GM18526 (cell line): ENCODE data around the gene REPIN1.
A peak's percentile ranks its signal among the peaks of the same experiment; 100 is the strongest.

Experiments
- POLR2A ChIP-seq: IDR thresholded peaks from 3 replicates; pipeline ENCODE4 v1.6.1; 2011; ENCODE audit not compliant: insufficient read length; ENCODE audit errors: extremely low read depth

REPIN1 gene

DNA sequence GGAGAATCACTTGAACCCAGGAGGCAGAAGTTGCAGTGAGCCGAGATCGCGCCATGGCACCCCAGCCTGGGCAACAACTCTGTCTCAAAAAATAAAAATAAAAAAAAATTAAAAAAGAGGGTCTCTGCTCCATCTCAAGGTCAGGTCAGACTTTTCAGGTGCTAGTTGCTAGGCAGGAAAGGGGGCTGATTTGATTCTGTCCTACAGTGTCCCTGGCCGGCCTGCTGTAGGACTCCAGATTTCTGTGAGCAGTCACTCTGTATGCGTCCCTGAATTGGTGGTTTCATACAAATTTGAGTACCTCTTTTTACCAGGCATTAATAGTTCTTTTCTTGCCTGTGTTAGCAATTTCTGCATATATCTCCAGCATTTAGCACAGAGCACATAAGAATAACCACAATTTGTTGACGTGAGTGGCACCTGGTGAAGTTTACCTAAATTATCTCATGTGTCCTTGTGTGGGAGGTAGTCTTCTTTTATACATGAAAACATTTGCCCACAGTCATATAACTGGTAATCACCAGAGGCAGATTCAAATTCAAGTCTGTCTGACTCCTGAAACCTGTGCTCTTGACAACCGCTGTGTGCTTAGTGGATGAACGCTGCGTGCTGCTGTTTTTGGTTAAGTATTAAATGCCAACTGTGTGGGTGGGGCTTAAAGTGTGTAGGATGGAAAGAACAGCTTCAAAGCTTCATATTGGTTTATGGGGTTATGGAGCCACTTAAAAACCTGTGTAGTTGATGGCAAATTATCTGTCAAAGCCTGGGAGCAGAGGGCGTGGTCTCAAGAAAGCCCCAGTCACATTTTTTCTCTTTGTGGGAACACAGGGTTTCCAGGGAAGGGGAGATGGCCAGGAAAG, 7.3 kb downstream of the REPIN1 start:
- peak; percentile 37 for TF ChIP-seq POLR2A

DNA sequence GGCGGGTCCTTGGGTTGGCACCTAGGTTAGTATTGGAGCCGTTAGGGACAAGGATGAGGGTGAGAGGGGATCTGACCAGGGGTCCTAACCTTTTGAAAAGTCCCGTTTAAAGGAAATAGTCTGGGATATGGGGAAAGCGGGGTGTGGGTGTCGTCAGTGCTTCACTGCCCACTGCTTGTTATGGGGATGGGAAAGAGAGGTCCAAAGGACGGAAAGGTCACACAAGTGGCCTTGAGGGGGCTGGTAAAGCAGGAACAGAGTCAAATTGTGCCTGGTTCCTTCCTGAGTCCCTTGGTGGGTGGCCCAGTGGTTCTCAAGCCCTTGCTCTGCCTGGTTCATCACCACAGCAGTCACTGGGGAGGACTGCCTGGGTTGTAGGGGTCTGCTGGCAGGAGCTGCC, 7.9 kb downstream of the REPIN1 start:
- TF ChIP-seq POLR2A, result no peak

DNA sequence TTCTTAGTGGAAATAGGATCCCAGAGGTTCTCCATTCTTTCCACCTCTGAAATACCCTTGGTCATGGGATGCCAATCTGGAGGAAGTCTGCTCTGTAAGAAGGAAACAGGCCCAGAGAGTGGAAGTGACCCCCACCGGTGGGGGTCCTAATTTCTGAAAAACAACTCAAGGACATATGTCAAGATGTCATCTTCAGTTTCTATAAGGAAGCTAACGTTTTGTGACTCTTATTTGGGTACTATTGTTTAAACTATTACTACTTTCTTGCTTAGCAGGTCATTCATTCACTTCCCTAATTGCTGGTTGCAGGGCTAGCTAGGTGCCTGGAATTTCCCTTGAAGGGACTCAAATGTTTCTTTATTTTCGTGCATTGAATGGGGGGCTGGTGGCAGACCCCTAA, 8.6 kb downstream of the REPIN1 start:
- peak; percentile 38 for TF ChIP-seq POLR2A

DNA sequence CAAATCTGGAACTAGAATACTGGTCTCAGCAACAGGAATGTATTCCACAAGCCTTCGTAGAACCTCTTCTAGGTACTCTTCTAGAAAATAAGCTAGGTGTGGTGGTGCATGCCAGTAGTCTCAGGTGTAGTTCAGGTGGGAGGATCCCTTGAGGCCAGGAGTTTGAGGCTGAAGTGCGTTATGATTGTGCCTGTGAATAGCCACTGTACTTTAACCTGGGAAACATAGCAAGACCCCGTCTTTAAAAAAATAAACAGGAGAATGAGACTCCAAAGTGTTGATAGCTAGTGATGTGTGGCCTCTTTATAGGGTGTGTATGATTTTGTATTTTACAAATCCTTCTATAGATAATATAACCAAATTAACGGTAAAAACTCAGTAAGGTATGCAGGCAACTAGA, 9.0 kb downstream of the REPIN1 start:
- TF ChIP-seq POLR2A, result no peak

DNA sequence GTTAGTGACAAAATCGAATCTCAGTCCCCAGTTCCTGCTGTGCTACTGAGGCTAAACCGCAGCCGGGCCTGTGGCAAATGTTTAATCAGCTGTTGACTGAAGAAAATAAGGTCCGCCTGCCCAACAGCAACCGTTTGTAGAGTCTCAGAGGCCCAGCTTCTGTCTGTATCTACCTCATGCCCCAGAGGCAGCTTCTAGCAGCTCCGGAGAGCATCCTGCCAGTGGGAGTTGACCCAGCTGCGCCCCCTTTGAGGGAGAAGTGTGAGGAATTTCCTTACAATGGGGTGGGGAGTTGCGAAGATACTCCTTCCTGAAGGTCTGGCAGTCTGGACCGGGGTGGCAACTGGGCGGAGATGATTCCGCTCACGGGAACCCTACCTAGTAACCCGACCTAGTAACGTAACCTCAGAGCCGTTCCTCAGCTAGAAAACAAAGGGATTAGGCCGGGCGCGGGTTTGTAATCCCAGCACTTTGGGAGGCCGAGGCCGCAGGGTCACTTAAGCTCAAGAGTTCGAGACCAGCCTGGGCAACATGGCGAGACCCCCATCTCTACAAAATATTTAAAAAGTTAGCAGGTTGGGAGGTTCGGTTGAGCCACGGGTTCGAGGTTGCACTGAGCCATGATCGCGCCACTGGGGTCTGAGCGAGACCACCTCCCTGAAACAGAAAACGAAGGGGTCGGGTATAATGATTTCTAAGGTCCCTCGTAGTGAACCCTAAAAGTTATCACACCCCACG, 9.7 kb downstream of the REPIN1 start:
- TF ChIP-seq POLR2A, result peak; percentile 85

DNA sequence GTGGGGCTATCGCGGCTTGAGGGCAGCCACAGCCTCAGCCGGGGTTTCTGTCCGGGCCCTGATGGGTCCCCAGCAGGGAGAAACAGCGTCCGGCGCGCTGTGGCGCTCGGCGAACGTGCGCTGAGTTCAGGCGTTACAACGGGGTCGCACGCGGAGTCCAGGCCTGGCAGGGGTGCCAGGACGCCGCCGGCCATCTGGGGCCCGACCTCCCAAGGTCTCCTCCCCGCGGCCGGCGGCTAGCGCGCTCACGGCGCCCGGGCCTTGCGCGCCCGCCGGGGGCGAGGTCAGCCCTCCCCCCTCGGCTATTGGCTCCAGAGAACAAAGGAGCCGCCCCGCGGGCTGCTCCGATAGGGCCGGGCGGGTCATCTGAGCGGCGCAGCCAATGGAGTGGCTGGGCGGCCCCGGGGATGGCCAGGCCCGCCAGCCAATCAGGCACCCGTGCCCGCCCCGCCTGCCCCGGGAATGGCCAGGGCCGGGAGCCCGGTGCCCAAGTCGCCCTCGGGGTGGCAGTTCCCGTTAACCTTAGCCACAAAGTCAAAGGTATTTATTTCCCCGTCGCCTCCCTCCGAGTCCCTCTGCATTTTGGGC, 10.3 kb downstream of the REPIN1 start, which contains the start of gene ZNF775:
Gene ZNF775, plus strand, starts transcription at position 478 of the 588 bp plus-strand sequence. CDS start 9,141 bp downstream, outside the sequence.
- peak; percentile 93 for TF ChIP-seq POLR2A

DNA sequence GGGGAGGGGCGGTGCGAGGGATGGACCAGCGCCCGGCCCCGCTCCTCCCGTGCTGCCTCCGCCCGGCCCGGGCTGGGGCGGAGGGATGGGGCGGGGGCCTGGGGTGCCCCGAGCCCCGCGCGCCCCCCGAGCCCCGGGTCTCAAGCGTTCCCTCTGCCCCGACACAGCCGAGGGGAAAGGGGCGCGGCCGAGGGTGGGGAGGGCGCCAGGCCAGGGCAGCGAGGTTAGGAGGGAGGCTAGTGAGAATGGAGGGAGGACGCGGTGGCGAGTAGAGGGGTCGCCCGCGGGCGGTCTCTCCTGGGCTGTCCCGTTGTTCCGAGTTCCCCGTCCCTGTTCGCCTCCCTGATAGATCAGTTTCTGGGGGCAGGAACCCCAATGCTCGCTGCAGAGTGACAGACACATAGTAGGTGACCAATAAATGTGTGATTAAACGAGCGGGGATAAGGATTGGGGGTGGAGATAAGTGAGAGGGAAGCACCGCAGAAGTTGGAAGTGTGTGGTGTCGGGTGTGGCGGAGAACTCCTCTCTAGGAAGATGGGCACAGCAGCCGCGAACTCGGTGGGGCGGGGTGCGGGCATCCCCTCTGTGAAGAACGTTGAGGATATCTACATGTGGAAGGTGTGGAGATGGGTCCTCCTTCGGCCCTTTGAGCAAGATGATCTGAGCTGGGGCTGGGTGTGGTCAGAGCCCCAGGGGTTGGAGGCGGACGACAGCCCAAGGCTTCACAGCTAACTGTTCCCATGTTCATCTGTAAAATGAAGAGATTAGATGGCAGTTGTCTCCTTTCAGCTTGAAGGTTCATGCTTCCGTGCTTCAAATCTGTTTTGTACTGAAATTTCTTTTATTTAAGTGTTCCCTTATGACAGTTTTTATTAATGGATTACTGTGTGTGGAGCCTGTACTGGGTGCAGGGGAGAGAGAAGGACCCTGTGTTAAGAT, 11.1 kb downstream of the REPIN1 start:
- TF ChIP-seq POLR2A, result peak; percentile 58

DNA sequence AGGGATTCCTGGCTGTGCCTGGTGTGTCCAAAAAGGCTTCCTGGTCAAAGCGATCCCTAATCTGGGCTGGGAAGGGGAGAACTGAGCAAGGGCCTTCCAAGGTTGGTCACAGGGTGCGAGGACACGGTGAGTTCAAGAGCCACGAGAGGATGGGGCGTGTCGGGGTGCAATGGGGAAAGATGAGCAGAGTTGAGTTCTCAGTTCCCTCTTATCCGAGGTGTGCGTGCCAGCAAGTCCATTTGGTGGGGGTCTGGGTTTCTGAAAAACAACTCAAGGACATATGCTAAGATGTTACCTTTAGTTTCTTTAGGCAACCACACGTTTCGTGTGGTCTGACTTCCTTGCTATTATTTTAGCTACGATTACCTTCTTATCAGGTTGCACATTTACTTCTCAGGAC, 11.8 kb downstream of the REPIN1 start:
- peak; percentile 32 for TF ChIP-seq POLR2A

DNA sequence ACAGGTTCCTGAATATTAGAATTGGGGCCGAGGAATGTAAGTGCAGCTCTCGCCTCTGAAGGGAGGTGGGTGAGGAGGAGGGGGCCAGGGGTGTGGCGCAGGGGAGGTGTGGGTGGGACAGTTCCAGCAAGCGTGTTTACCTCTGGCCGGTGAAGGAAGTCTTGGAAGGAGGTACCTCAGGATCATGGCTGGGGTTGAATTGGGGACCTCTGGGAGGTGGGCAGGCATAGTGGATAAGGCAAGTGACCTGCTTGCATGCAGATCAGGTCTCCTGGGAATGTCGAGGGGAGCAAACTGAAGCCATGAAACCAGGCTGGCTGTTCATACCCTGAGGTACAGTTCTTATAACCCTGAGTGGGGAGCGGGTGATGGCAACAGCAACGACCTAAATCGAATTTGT, 12.5 kb downstream of the REPIN1 start:
- TF ChIP-seq POLR2A, result no peak

DNA sequence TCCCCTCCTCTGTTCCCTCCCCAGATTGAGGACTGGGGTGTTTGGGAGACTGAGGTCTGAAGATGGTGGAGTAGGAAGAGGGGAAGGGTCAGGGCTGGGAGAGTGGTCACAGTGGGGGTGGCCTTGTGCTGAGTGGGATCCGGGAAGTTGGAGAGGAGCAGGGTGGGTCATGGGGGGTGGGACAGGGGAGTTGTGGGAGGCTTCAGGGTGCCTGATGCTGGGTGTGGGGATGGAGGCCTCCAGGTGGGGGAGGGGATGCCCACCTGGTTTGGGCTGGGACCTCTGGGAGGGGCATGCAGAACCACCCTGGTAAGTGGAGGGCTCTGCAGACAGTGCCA, 13.1 kb downstream of the REPIN1 start:
- no peak for TF ChIP-seq POLR2A

DNA sequence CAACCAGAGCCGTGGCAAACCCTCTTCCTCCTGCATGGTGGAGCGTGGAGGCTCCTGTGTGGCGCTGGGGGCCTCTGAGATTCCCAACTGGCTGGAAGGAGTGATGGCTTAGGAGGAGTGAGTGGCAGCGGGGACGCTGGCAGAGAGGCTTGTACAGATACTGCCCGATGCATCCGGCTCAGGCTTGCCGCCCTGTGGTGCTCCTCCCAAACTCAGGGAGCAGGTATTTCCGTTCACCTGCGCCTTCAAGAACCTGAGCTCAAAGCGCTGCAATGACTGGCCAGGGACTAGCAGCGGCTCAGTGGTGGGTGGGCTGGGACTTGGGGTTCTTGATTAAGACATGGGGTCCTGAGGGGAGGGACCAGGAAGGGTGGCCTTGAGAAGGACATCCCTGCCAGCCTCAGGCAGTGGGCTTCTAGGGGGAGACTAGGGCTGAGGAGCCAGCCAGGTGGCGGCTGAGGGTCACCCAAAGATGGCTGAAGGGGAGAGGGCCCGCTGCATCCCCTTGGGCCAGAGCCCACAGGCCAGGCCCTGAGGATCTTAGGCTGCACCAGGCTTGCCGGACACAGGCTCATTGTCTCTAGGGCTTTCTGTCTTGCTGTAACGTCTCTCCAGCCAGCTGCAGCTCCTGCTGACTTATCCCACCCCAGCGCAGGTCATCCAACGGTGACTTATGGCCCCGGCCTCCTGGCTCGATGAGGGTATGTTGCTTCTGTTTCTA, 13.7 kb downstream of the REPIN1 start:
- no peak for TF ChIP-seq POLR2A

DNA sequence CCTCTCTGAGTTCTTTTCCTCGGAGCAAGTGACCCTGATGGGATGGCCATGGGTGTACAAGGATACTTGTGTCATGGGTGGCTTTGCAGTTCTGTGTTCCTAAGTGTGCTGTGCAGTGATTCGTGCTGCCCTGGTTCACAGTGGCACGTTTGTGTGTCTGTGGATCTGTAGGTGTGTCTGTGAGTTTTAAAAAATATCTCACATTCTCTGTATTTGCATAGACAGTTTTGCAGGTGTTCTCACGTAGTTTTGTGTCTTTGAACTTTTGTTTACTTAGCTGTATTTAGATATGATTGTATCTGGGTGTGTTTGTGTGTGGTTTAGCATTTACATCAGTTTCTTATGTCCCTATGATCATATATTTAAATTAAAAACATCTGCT, 14.2 kb downstream of the REPIN1 start:
- no peak for TF ChIP-seq POLR2A

DNA sequence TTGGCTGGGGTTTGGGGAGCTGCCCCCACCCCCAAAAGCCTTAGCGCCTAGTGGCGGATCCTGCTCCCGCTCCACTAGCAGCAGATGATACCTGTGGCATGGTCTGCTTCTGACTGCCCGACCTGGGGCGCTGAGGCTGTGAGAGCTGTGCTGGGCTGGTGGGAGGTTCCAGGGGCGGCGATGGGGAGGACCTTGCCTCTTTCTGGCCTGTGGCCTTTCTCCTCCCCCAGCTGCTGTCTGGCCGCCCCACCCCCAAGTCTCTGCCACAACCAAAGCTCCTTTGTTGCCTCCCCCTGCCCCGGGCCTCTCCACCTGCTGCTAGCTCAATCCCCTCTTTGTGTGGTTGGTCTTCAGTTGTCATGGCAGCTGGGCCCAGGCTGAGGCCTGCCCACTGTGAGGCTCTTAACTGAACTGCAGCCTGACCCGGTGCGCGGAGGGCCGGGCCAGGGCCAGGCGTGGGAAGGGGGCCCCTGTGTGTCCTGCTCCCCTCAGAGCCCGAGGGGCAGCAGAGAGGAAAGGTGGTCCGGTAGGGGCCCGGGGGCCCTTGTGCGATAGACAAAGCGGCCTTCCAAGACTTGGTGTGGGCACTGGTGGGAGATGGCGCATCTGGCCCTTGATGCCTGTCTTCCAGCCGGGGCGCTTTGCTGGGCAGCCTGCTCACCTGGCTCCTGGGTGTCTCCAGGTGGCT, 15.2 kb downstream of the REPIN1 start:
- TF ChIP-seq POLR2A, result no peak

DNA sequence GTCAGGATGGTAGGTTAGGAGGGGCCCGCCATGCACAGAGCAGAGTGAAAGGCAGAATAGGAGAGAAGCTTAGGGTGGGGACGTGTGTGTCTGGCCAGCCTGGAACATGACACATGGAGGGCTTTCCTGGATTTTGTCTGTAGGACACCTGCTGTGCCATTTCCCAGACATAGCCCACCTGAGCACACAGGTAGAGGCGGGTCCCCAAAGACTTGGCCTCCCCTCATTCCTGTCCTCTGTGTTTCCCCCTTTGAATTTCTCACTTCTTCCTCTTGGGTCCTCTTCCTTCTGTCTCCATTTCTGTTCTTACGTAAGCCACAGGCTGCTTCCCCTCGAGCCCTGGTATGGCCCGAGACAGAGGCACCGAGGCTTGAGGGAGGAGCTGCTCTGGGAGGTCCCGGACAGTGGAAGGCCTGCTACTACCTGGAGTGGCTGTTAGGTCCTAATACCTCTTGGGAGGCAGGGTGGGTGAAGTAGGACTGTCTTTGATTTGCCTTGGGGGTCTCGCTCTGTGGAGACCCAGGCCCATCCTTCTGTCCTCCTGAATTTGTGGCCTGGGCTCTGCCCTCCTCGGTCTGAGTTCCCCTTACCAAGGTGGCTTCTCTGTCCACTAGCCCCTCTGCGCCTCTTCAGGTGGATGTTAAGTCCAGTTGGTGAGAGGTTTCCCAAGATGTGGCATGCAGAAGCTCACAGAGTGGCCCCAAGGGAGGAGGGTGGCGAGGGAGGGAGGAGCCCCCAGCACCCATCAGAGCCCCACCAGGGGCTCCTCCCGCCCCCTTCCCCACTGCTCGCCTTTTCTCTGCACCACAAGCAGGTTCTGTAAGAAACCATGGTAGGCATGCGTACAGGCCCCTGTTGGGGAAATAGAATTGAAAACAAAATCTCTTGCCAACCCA, 16.0 kb downstream of the REPIN1 start:
- TF ChIP-seq POLR2A, result no peak
